HepG2 (cell line): ENCODE results near the gene SORD. TPM values are rescaled to one million over a fixed set of nuclear protein-coding genes. Genes with fewer than 3 reads are reported as not detected.

ENCODE experiments used
- ATAC-seq: fragments of 200-7000 bp; cut with Tn5 transposase; 3 replicates; pipeline ENCODE4 v1.9.1; 2020; ENCODE audit warnings: mild to moderate bottlenecking, moderate library complexity
- BruUV-seq: library from RNA; stranded (reverse); fragments of 400-500 nt; replicated peaks from 2 replicates; lab custom pipeline; 2021; lab: Mats Ljungman, UMichigan
- CTCF ChIA-PET: fragments of 300-600 bp; formaldehyde crosslinking; extraction: SDS; loops from one replicate; lab custom pipeline; 2021; ENCODE audit warnings: low total read pairs, inconsistent platforms, low intra/inter-chr PET ratio; lab: Yijun Ruan, JAX
- POLR2A ChIA-PET: fragments of 350-600 bp; sonication (Branson Sonifier 250); formaldehyde crosslinking; loops from one replicate; lab custom pipeline; 2020; ENCODE audit warnings: antibody characterized with exemption, inconsistent platforms; lab: Yijun Ruan, JAX
- DNase-seq: peaks from one replicate; pipeline ENCODE4 v3.0.0-alpha.2; 2015; ENCODE audit warnings: low spot score
- FAIRE-seq: peaks from 3 replicates; lab custom pipeline; 2011; peaks lifted over from hg19 to GRCh38; lab: Jason Lieb, UNC
- H2AFZ ChIP-seq: one replicate; pipeline ENCODE4 v1.6.1; 2011; ENCODE audit warnings: low read length, inconsistent platforms
- H3K27ac ChIP-seq: fragments of 300-600 bp; 3 replicates; pipeline ENCODE4 v1.8.0; 2011; ENCODE audit warnings: mixed run types, mild to moderate bottlenecking, mixed read lengths, low read length, inconsistent platforms; ENCODE audit not compliant: insufficient read depth; ENCODE audit errors: extremely low read length
- H3K27me3 ChIP-seq, 2 experiments: fragments of 200-600 bp in 1 of 2; 2 replicates in 1 of 2; 3 replicates in 1 of 2; pipeline versions ENCODE4 v1.6.0 to v1.8.0; 2011; ENCODE audit warnings: low read length in 2 of 2, mild to moderate bottlenecking in 2 of 2, moderate library complexity in 2 of 2, inconsistent platforms in 1 of 2; ENCODE audit not compliant: insufficient read depth in 2 of 2, control insufficient read depth in 1 of 2
- H3K36me3 ChIP-seq, 2 experiments: fragments of 200-600 bp in 1 of 2; replicated peaks in 1 of 2; 2 replicates in 1 of 2; 3 replicates in 1 of 2; pipeline versions ENCODE4 v1.5.1 to v1.8.0; 2011; ENCODE audit warnings: low read length in 2 of 2, inconsistent platforms in 1 of 2; ENCODE audit not compliant: insufficient read depth in 2 of 2, control insufficient read depth in 1 of 2
- H3K4me1 ChIP-seq: 2 replicates; pipeline ENCODE4 v1.5.1; 2012; ENCODE audit warnings: low read length, inconsistent platforms; ENCODE audit not compliant: insufficient read depth
- H3K4me2 ChIP-seq: 2 replicates; pipeline ENCODE4 v1.6.0; 2011; ENCODE audit warnings: low read depth, low read length, inconsistent platforms
- H3K4me3 ChIP-seq, 3 experiments: fragments of 200-600 bp in 1 of 3; sonication (generic), shearing (Covaris generic) in 1 of 3; replicated peaks in 1 of 3; 2 replicates each; pipeline ENCODE4 v1.5.1; 2011 to 2016; ENCODE audit warnings: low read length in 3 of 3, inconsistent platforms in 2 of 3, low read depth in 2 of 3, mild to moderate bottlenecking in 2 of 3, control low read depth in 1 of 3, mixed read lengths in 1 of 3; ENCODE audit not compliant: insufficient read depth in 1 of 3
- H3K79me2 ChIP-seq: one replicate; pipeline ENCODE4 v1.6.1; 2011; ENCODE audit warnings: low read length, inconsistent platforms; ENCODE audit not compliant: insufficient read depth
- H3K9ac ChIP-seq: 2 replicates; pipeline ENCODE4 v1.6.0; 2011; ENCODE audit warnings: mild to moderate bottlenecking, low read depth, low read length, inconsistent platforms; ENCODE audit not compliant: insufficient read depth
- H3K9me3 ChIP-seq: 2 replicates; pipeline ENCODE4 v1.5.1; 2012; ENCODE audit warnings: mild to moderate bottlenecking, low read length
- H4K20me1 ChIP-seq: 2 replicates; pipeline ENCODE4 v1.6.0; 2011; ENCODE audit warnings: inconsistent platforms, mild to moderate bottlenecking, low read length, moderate library complexity; ENCODE audit not compliant: insufficient read depth
- CAMTA2 ChIP-seq: sonication (generic); formaldehyde crosslinking; IDR thresholded peaks from 2 replicates; pipeline ENCODE4 v1.4.0; 2020; ENCODE audit warnings: mild to moderate bottlenecking, missing genetic modification reagents, borderline replicate concordance
- CEBPB ChIP-seq: IDR thresholded peaks from 2 replicates; pipeline ENCODE4 v1.6.1; 2011; ENCODE audit warnings: low read depth, low read length, improper control_type of control experiment, borderline replicate concordance
- CHD4 ChIP-seq: fragments of 200-600 bp; sonication (generic); IDR thresholded peaks from 2 replicates; pipeline ENCODE4 v1.7.0; 2017; ENCODE audit warnings: mild to moderate bottlenecking, low read length, borderline replicate concordance
- DMAP1 ChIP-seq: IDR thresholded peaks from 2 replicates; pipeline ENCODE4 v1.6.1; 2016
- ELK4 ChIP-seq: sonication (generic); formaldehyde crosslinking; IDR thresholded peaks from 2 replicates; pipeline ENCODE4 v1.9.0; 2021; ENCODE audit warnings: missing genetic modification reagents, borderline replicate concordance
- ETV6 ChIP-seq: sonication (generic); formaldehyde crosslinking; conservative IDR thresholded peaks from 2 replicates; pipeline ENCODE4 v1.4.0; 2020; ENCODE audit warnings: missing genetic modification reagents
- KDM1A ChIP-seq: IDR thresholded peaks from 2 replicates; pipeline ENCODE4 v1.6.1; 2016; ENCODE audit warnings: missing compliant biosample characterization
- KMT2B ChIP-seq: IDR thresholded peaks from 2 replicates; pipeline ENCODE4 v1.6.1; 2016; ENCODE audit warnings: missing genetic modification reagents, missing compliant biosample characterization
- MAFK ChIP-seq, 2 experiments: IDR thresholded peaks in 1 of 2; conservative IDR thresholded peaks in 1 of 2; 2 replicates each; pipeline ENCODE4 v1.6.1; 2011; ENCODE audit warnings: improper control_type of control experiment in 2 of 2, low read length in 2 of 2
- MXD3 ChIP-seq: IDR thresholded peaks from 2 replicates; pipeline ENCODE4 v1.6.1; 2016; ENCODE audit warnings: mild to moderate bottlenecking, missing biosample characterization, missing genetic modification reagents
- RFX1 ChIP-seq: fragments of 450-650 bp; IDR thresholded peaks from 2 replicates; pipeline ENCODE4 v1.6.1; 2017
- SIX1 ChIP-seq: sonication (generic); formaldehyde crosslinking; IDR thresholded peaks from 2 replicates; pipeline ENCODE4 v1.4.0; 2020; ENCODE audit warnings: missing genetic modification reagents, borderline replicate concordance
- SNAPC5 ChIP-seq: sonication (generic); formaldehyde crosslinking; IDR thresholded peaks from 2 replicates; pipeline ENCODE4 v1.8.1; 2023; ENCODE audit warnings: mild to moderate bottlenecking, missing genetic modification reagents, borderline replicate concordance
- ZFP36 ChIP-seq: fragments of 150-350 bp; IDR thresholded peaks from 2 replicates; pipeline ENCODE4 v1.6.1; 2018; ENCODE audit warnings: borderline replicate concordance, low read length, low read depth; ENCODE audit not compliant: partially characterized antibody
- ZNF800 ChIP-seq: sonication (generic); formaldehyde crosslinking; IDR thresholded peaks from 2 replicates; pipeline ENCODE4 v1.4.0; 2020; ENCODE audit warnings: missing genetic modification reagents
- WGBS: methylation state at CpG from one replicate; pipeline ENCODE4 v1.1.6; 2017; ENCODE audit warnings: low lambda C conversion rate; 5-methylcytosine and 5-hydroxymethylcytosine counted together
- in situ Hi-C: cut with HindIII; loops from 2 replicates; pipeline ENCODE4 v1.10.0; 2017; ENCODE audit warnings: low pct_unique_long_range_greater_than_20kb; ENCODE audit not compliant: extremely low pct_ligation_motif_present
- intact Hi-C: fragments of 100-400 bp; cut with micrococcal nuclease; formaldehyde crosslinking; loops from one replicate; pipeline ENCODE4 v1.10.0; 2022; ENCODE audit not compliant: unreplicated experiment
- polyA plus RNA-seq, 8 experiments: library from polyadenylated mRNA; depleted of rRNA in 3 of 8; stranded (reverse) in 7 of 8; unstranded in 1 of 8; fragments of >200 nt; fragmentation: Illumina TruSeq in 4 of 8; extraction: Trizol in 4 of 8; gene quantifications; 2 replicates each; pipeline versions ENCODE4 v1.2.1 to v1.2.3, GENCODE V29; 2011 to 2016; ENCODE audit warnings: low read depth in 4 of 8, missing spikeins in 1 of 8, mixed read lengths in 1 of 8; ENCODE audit not compliant: insufficient read depth in 1 of 8
- total RNA-seq, 5 experiments: library from RNA; depleted of rRNA; stranded (reverse); fragments of >200 nt; fragmentation: Illumina TruSeq; extraction: Trizol; gene quantifications; 2 replicates each; pipeline ENCODE4 v1.2.3, GENCODE V29; 2016; ENCODE audit warnings: low read depth in 1 of 5

Gene SORD
- total and polyA plus RNA-seq, 2 of the 13 experiments (the other 11 are each of a cell fraction or from before 2014, with no cell fraction given) = 59.1 to 95.3 TPM

- no peak overlapping the region for H3K4me3 ChIP-seq
- CTCF ChIA-PET = no interaction called here
- H3K27ac ChIP-seq = no peak overlapping the region
- BruUV-seq = no TSS peak
- no peak for FAIRE-seq
- DNase-seq = no peak
- WGBS = 40% methylated on average over 4 of the region's 4 CpGs
- no peaks in the 10 kb centered on the region for H3K36me3 ChIP-seq
- H4K20me1 ChIP-seq = no peaks in the 10 kb centered on the region
- no peak overlapping the region for H2AFZ ChIP-seq
- no peak for TF ChIP-seq DMAP1 (CRISPR knock-in tag)
- peak; percentile 56 for TF ChIP-seq CEBPB
- H3K9ac ChIP-seq = no peak overlapping the region
- H3K4me2 ChIP-seq = no peak overlapping the region
- H3K79me2 ChIP-seq = no peaks in the 10 kb centered on the region
- POLR2A ChIA-PET = no interaction called here
- ATAC-seq = no peak
- H3K4me1 ChIP-seq = peaks cover 38% of the 10 kb centered on the region
- H3K9me3 ChIP-seq = no peaks in the 10 kb centered on the region
- in situ Hi-C loops (no loop called here), intact Hi-C loops (no loop called here)
- peaks cover 7 to 35% of the 10 kb centered on the region in 2 experiments; a peak in 4 of 5 replicates for H3K27me3 ChIP-seq
Observed at GRCh38 chr15:45093013-45093412, 70.0 kb downstream of the SORD start.

- BruUV-seq = no TSS peak
- no peaks in the 10 kb centered on the region for H4K20me1 ChIP-seq
- no peak for TF ChIP-seq SIX1 (CRISPR knock-in tag)
- TF ChIP-seq ZFP36 = no peak
- no peak for TF ChIP-seq ELK4 (CRISPR knock-in tag)
- no peak for TF ChIP-seq SNAPC5 (CRISPR knock-in tag)
- no peak for TF ChIP-seq CAMTA2 (CRISPR knock-in tag)
- TF ChIP-seq RFX1 = no peak
- TF ChIP-seq MAFK (conservative IDR thresholded peaks at IDR 0.05 in 1 of 2, IDR thresholded peaks at IDR 0.05 in 1 of 2; ENCODE audit: low read length in 2 of 2) = no peak
- TF ChIP-seq CHD4 = no peak
- no peak for TF ChIP-seq ETV6 (CRISPR knock-in tag)
- TF ChIP-seq ZNF800 (CRISPR knock-in tag) = no peak
- no peak for TF ChIP-seq MXD3 (CRISPR knock-in tag)
- TF ChIP-seq KDM1A (CRISPR knock-in tag) = no peak
- no peak for TF ChIP-seq KMT2B
Observed at GRCh38 chr15:45093622-45094357, 70.8 kb downstream of the SORD start.

More at GRCh38 chr15:45093622-45094357, 70.8 kb downstream of the SORD start:
- no peak overlapping the region for H3K27ac ChIP-seq
- peaks cover 7 to 35% of the 10 kb centered on the region in 2 experiments; a peak in 4 of 5 replicates for H3K27me3 ChIP-seq
- ChIA-PET CTCF (no interaction called here), POLR2A (no interaction called here)
- FAIRE-seq (no peak), DNase-seq (no peak), ATAC-seq (no peak)
- H2AFZ ChIP-seq = no peak overlapping the region
- WGBS = 42% methylated on average over 8 of the region's 11 CpGs
- in situ Hi-C loops (no loop called here), intact Hi-C loops (no loop called here)
- H3K79me2 ChIP-seq = no peaks in the 10 kb centered on the region
- H3K36me3 ChIP-seq = no peaks in the 10 kb centered on the region
- H3K4me2 ChIP-seq = no peak overlapping the region
- no peak overlapping the region for H3K9ac ChIP-seq
- H3K4me3 ChIP-seq = no peak overlapping the region
- peaks cover 31% of the 10 kb centered on the region for H3K4me1 ChIP-seq
- no peaks in the 10 kb centered on the region for H3K9me3 ChIP-seq
